Left ventricle myocardium inferior (tissue), 1 donor: ENCODE data around the gene FARP1. TPM values are rescaled to one million over a fixed set of nuclear protein-coding genes. Genes with fewer than 3 reads are reported as not detected.
A peak's percentile ranks its signal among the peaks of the same experiment; 100 is the strongest.
"Not testable (repeated sequence)": the region's sequence is repeated elsewhere in the genome, so short reads cannot be mapped to it uniquely, and the experiment has no call there.

Experiments used
- DNase-seq: peaks from one replicate; pipeline ENCODE4 v3.0.0-alpha.2; 2020
- H3K27ac ChIP-seq: fragments of 200-600 bp; replicated peaks from 2 replicates; pipeline ENCODE4 v1.8.0; 2021
- H3K27me3 ChIP-seq: fragments of 200-600 bp; 2 replicates; pipeline ENCODE4 v1.8.0; 2021; ENCODE audit warnings: low read depth
- H3K36me3 ChIP-seq: fragments of 200-600 bp; 2 replicates; pipeline ENCODE4 v1.8.0; 2021
- H3K4me1 ChIP-seq: fragments of 200-600 bp; 2 replicates; pipeline ENCODE4 v1.8.0; 2021
- H3K4me3 ChIP-seq: fragments of 200-600 bp; 2 replicates; pipeline ENCODE4 v1.8.0; 2021; ENCODE audit warnings: mild to moderate bottlenecking, moderate library complexity
- H3K9me3 ChIP-seq: fragments of 200-600 bp; replicated peaks from 2 replicates; pipeline ENCODE4 v1.8.0; 2021
- intact Hi-C: fragments of 100-400 bp; cut with micrococcal nuclease; formaldehyde crosslinking; loops from one replicate; pipeline ENCODE4 v1.11.0; 2022
- total RNA-seq: library from RNA; stranded (reverse); fragmentation: NEBNext Ultra II Directional; extraction: Animal tissue kit (Norgen Biotek cat#: 25700); gene quantifications from one replicate; pipeline ENCODE4 v1.2.1, GENCODE V29; 2021
- TF ChIP-seq, protein P1 (sequence below): fragments of 200-600 bp; IDR thresholded peaks from 2 replicates; pipeline ENCODE4 v1.8.0; 2021; ENCODE audit warnings: antibody characterized with exemption, mild to moderate bottlenecking, borderline replicate concordance
- donor health status: DM: no; HTN: yes; CAD: no; lungs with severe emphysema.

Gene FARP1
- total RNA-seq, 1 donor from 2014 or later, result 17.6 TPM

DNA sequence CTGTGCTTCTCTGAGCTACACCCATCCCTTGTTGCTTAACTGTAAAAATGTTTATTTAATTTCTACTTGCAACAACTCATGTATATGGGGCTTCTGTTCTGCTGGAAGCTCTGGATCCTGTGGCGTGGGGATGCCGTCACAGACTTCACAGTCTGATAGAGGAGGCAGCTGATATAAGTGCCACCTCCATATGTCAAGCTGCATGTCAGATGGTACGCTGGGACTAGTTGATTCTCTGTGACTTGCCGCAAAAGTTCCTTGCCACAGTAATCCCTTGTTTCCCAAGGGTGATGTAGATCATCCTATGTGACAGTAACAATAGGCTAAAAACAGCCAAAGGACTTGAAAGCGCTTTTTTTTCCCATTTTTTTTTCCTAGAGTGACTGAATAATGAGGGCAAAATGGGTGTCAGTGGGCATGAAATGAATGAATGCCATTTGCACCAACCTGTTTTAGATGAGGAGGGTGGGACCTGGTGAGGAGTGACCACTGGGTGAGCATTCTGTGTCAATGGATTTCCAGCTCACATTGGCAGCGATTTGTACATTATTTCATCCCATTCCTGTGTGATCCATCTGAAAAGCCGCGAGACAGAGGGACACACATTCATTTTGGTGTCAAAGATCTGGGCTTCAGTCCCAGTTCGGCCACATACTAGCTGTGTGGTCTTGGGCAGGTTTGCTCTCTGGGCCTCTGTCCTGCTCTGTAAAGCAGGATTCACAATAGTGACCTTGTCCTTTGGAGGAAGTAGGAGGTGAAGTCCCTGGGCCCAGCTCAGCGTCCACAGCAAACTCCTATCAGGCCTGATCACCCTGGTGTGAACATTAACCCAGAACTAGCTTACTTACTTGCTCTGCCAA lies 123.0 kb downstream of the FARP1 start:
- TF ChIP-seq, protein P1, sequence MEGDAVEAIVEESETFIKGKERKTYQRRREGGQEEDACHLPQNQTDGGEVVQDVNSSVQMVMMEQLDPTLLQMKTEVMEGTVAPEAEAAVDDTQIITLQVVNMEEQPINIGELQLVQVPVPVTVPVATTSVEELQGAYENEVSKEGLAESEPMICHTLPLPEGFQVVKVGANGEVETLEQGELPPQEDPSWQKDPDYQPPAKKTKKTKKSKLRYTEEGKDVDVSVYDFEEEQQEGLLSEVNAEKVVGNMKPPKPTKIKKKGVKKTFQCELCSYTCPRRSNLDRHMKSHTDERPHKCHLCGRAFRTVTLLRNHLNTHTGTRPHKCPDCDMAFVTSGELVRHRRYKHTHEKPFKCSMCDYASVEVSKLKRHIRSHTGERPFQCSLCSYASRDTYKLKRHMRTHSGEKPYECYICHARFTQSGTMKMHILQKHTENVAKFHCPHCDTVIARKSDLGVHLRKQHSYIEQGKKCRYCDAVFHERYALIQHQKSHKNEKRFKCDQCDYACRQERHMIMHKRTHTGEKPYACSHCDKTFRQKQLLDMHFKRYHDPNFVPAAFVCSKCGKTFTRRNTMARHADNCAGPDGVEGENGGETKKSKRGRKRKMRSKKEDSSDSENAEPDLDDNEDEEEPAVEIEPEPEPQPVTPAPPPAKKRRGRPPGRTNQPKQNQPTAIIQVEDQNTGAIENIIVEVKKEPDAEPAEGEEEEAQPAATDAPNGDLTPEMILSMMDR, result no peak
- Histone ChIP-seq H3K27me3 (no peaks in the 10 kb centered on the region), H3K27ac (no peak overlapping the region), H3K4me3 (no peak overlapping the region), H3K4me1 (peaks cover 16% of the 10 kb centered on the region), H3K9me3 (no peaks in the 10 kb centered on the region), H3K36me3 (no peaks in the 10 kb centered on the region)
- DNase-seq, result no peak
- intact Hi-C loops, result no loop called here

DNA sequence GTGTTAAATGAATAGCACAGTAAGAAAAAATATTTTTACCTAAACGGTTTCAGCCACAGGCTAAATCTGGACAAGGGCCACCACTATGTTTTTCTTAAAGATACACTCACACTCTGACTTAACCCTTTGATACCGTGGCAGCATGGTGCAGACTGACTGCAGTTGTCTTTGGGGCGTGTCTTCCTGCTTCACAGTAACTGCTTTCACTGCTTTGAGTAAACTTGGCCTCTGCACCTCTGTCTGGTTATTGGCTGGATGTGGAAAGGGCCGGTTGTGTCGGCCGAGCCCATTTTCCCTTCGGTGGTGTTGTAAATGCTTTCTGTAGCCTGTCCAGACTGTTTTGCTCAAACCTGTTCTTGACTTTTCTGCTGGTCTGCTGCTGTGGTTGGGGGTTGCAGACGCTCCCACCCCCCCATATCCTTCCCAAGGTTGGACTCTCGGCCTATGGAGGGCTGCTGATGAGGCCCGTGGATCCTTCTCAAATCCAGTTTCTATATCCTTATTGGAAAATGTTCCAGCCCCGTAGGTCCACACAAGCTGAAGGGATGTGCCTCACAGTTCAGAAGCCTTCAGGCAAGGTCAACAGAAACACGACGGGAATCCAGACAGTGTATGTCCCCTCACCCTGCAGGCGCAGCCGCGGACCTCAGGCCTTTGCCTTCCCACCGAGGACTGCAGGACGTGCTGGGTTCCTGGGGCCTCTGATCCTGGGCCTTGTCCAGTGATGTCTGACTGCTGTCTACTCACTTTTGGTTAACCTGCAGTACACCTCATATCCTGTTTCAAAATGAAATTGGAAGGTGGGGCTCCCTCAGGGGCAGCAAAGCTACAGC lies 124.4 kb downstream of the FARP1 start:
- H3K27me3 ChIP-seq, result no peaks in the 10 kb centered on the region
- intact Hi-C loops, result no loop called here
- no peak for DNase-seq
- H3K36me3 ChIP-seq, result no peaks in the 10 kb centered on the region
- TF ChIP-seq, protein P1, result no peak
- peak overlapping the region; percentile 24 for H3K4me3 ChIP-seq
- H3K4me1 ChIP-seq, result peaks cover 15% of the 10 kb centered on the region
- H3K27ac ChIP-seq, result peak overlapping the region; percentile 12
- H3K9me3 ChIP-seq, result no peaks in the 10 kb centered on the region

DNA sequence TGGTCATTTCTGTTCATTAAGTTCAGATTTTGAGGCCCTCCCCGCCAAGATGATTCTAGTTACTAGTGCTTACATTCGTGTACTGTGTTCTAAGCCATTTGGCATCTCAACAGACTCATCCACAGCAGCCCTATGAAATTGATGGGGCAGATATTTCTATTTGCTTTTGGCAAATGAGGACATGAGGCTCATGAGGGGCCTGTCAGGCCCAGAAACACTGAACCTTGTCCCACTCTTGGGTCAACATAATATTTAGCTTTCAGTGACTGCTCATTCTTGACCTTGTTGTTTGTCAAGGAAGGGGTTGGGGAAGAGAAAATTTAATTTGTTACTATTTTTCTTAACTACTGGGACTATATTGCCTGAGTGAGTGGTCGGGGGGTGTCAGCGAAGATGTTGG lies 126.5 kb downstream of the FARP1 start:
- Histone ChIP-seq H3K27ac (no peak overlapping the region), H3K9me3 (no peaks in the 10 kb centered on the region), H3K27me3 (no peaks in the 10 kb centered on the region), H3K4me1 (peaks cover 15% of the 10 kb centered on the region), H3K36me3 (no peaks in the 10 kb centered on the region), H3K4me3 (no peak overlapping the region)
- intact Hi-C loops, result no loop called here
- no peak for DNase-seq
- TF ChIP-seq, protein P1, result no peak

DNA sequence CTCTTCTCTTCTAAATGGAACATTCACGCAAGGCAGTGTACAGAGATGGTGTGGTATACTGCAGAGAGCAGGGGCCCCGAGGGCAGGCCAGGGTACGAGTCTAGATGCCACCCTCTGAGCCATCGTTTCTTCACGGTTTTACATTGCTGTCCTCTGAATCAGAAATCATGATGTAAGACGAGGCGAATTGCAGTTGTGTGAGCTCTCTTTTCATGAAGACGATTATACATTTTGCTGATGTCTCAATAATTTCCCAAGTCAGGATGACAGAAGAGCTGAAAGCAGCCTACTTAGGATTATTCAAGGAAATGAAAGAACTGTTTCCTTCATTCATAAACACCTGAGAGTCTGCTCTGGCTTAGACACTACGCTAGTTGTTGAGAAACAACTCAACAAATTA lies 127.9 kb downstream of the FARP1 start:
- intact Hi-C loops, result no loop called here
- TF ChIP-seq, protein P1, result no peak

DNA sequence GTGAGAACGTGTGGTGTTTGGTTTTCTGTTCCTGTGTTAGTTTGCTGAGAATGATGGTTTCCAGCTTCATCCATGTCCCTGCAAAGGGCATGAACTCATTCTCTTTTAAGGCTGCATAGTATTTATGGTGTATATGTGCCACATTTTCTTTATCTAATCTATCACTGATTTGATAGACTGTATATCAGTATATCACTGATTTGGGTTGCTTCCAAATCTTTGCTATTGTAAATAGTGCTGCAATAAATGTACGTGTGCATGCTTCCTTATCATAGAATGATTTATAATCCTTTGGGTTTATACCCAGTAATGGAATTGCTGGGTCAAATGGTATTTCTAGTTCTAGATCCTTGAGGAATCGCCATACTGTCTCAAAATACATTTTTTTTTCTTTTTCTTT lies 128.8 kb downstream of the FARP1 start:
- H3K4me1 ChIP-seq, H3K4me3 ChIP-seq, DNase-seq, H3K9me3 ChIP-seq, H3K27ac ChIP-seq, H3K27me3 ChIP-seq, H3K36me3 ChIP-seq, intact Hi-C loops: not testable (repeated sequence)

More for the DNA sequence above, 127.9 kb downstream of the FARP1 start:
- peaks cover 15% of the 10 kb centered on the region for H3K4me1 ChIP-seq
- H3K27me3 ChIP-seq, result no peaks in the 10 kb centered on the region
- H3K9me3 ChIP-seq, result no peaks in the 10 kb centered on the region
- no peak overlapping the region for H3K27ac ChIP-seq
- no peaks in the 10 kb centered on the region for H3K36me3 ChIP-seq
- DNase-seq, result no peak
- H3K4me3 ChIP-seq, result no peak overlapping the region
